Liver (tissue), 9 donors: ENCODE results near the gene CDK1. TPM values are rescaled to one million over a fixed set of nuclear protein-coding genes. Genes with fewer than 3 reads are reported as not detected.

Experiments
- DNase-seq: peaks from one replicate; pipeline ENCODE4 v3.0.0-alpha.2; 2017; ENCODE audit warnings: low spot score
- H3K27ac ChIP-seq, 2 donors: one replicate each; pipeline ENCODE4 v1.7.0; 2013; ENCODE audit warnings: inconsistent platforms in 2 of 2, low read length in 2 of 2, control low read depth in 1 of 2, low read depth in 1 of 2, mild to moderate bottlenecking in 1 of 2
- H3K27me3 ChIP-seq, 4 donors: one replicate each; pipeline versions ENCODE4 v1.6.1 to v1.7.0; 2013; ENCODE audit warnings: low read length in 3 of 4, inconsistent platforms in 1 of 4, mild to moderate bottlenecking in 1 of 4, moderate library complexity in 1 of 4; ENCODE audit not compliant: control insufficient read depth in 4 of 4, insufficient read depth in 4 of 4
- H3K36me3 ChIP-seq, 4 donors: one replicate each; pipeline versions ENCODE4 v1.6.1 to v1.7.0; 2013; ENCODE audit warnings: low read length in 3 of 4, mild to moderate bottlenecking in 3 of 4, low read depth in 1 of 4, moderate library complexity in 1 of 4; ENCODE audit not compliant: control insufficient read depth in 4 of 4, insufficient read depth in 3 of 4
- H3K4me1 ChIP-seq, 4 donors: one replicate each; pipeline versions ENCODE4 v1.6.1 to v1.7.0; 2013; ENCODE audit warnings: low read length in 3 of 4, mild to moderate bottlenecking in 3 of 4, moderate library complexity in 1 of 4; ENCODE audit not compliant: control insufficient read depth in 4 of 4, insufficient read depth in 4 of 4
- H3K4me3 ChIP-seq, 3 donors: one replicate each; pipeline versions ENCODE4 v1.6.1 to v1.7.0; 2013; ENCODE audit warnings: low read length in 3 of 3, control low read depth in 1 of 3, low read depth in 1 of 3, mild to moderate bottlenecking in 1 of 3
- H3K9ac ChIP-seq, 2 donors: one replicate each; pipeline ENCODE4 v1.7.0; 2013; ENCODE audit warnings: low read length in 2 of 2, mild to moderate bottlenecking in 2 of 2, moderate library complexity in 2 of 2, control low read depth in 1 of 2, low read depth in 1 of 2
- H3K9me3 ChIP-seq, 4 donors: one replicate each; pipeline versions ENCODE4 v1.6.1 to v1.7.0; 2013; ENCODE audit warnings: low read length in 3 of 4; ENCODE audit not compliant: control insufficient read depth in 4 of 4
- EGR1 ChIP-seq, 2 donors: IDR thresholded peaks; 2 replicates each; pipeline ENCODE4 v1.6.1; 2016 to 2018; ENCODE audit warnings: antibody characterized with exemption in 2 of 2, low read depth in 2 of 2
- FOXA1 ChIP-seq: IDR thresholded peaks from 2 replicates; pipeline ENCODE4 v1.6.1; 2016; ENCODE audit warnings: antibody characterized with exemption
- FOXA2 ChIP-seq: IDR thresholded peaks from 2 replicates; pipeline ENCODE4 v1.6.1; 2016; ENCODE audit warnings: antibody characterized with exemption
- GABPA ChIP-seq, 2 donors: IDR thresholded peaks in 1 of 2; conservative IDR thresholded peaks in 1 of 2; 2 replicates each; pipeline ENCODE4 v1.6.1; 2016; ENCODE audit warnings: antibody characterized with exemption in 2 of 2, mild to moderate bottlenecking in 1 of 2, moderate library complexity in 1 of 2
- HNF4A ChIP-seq, 2 donors: conservative IDR thresholded peaks; 2 replicates each; pipeline ENCODE4 v1.6.1; 2016; ENCODE audit warnings: antibody characterized with exemption in 2 of 2, mild to moderate bottlenecking in 2 of 2
- HNF4G ChIP-seq: IDR thresholded peaks from 2 replicates; pipeline ENCODE4 v1.6.1; 2016; ENCODE audit warnings: antibody characterized with exemption
- JUND ChIP-seq, 2 donors: IDR thresholded peaks; 2 replicates each; pipeline ENCODE4 v1.6.1; 2016; ENCODE audit warnings: antibody characterized with exemption in 2 of 2
- NR2F2 ChIP-seq: IDR thresholded peaks from 2 replicates; pipeline ENCODE4 v1.6.1; 2016; ENCODE audit warnings: antibody characterized with exemption
- RAD21 ChIP-seq, 2 donors: IDR thresholded peaks; 2 replicates each; pipeline ENCODE4 v1.6.1; 2016; ENCODE audit warnings: antibody characterized with exemption in 2 of 2, mild to moderate bottlenecking in 2 of 2
- RXRA ChIP-seq, 2 donors: IDR thresholded peaks; 2 replicates each; pipeline ENCODE4 v1.6.1; 2017 to 2018; ENCODE audit warnings: antibody characterized with exemption in 2 of 2, mild to moderate bottlenecking in 1 of 2
- SP1 ChIP-seq: IDR thresholded peaks from 2 replicates; pipeline ENCODE4 v1.6.1; 2018; ENCODE audit warnings: antibody characterized with exemption, mild to moderate bottlenecking
- TAF1 ChIP-seq: conservative IDR thresholded peaks from 2 replicates; pipeline ENCODE4 v1.6.1; 2016; ENCODE audit warnings: antibody characterized with exemption, mild to moderate bottlenecking
- YY1 ChIP-seq: IDR thresholded peaks from 2 replicates; pipeline ENCODE4 v1.6.1; 2016; ENCODE audit warnings: antibody characterized with exemption, mild to moderate bottlenecking
- WGBS: extraction: QIAGEN DNeasy Blood & Tissue Kit; methylation state at CpG from one replicate; pipeline ENCODE4 v1.1.7; 2013; 5-methylcytosine and 5-hydroxymethylcytosine counted together
- polyA plus RNA-seq, 2 donors: library from polyadenylated mRNA; stranded (reverse) in 1 of 2; unstranded in 1 of 2; fragments of 200-250 nt in 1 of 2; fragments of >200 nt in 1 of 2; fragmentation: Nextera tagmentation in 1 of 2; extraction: Ambion mirVana in 1 of 2; gene quantifications; one replicate each; pipeline versions ENCODE4 v1.2.1 to v1.2.3, GENCODE V29; 2013 to 2015
- total RNA-seq, 2 donors: library from RNA; depleted of rRNA; stranded (reverse); fragments of >200 nt; gene quantifications; one replicate each; pipeline ENCODE4 v1.2.3, GENCODE V29; 2014
- TF ChIP-seq, protein P1 (sequence below): IDR thresholded peaks from 2 replicates; pipeline ENCODE4 v1.6.1; 2016; ENCODE audit warnings: antibody characterized with exemption
- TF ChIP-seq, protein P2 (sequence below): IDR thresholded peaks from 2 replicates; pipeline ENCODE4 v1.6.1; 2016; ENCODE audit warnings: antibody characterized with exemption, mild to moderate bottlenecking
- TF ChIP-seq, protein P3 (sequence below): fragments of 150-350 bp; IDR thresholded peaks from 2 replicates; pipeline ENCODE4 v1.5.1; 2017; ENCODE audit warnings: improper control_type of control experiment, low read depth, low read length; ENCODE audit not compliant: missing input control
- TF ChIP-seq, protein P4 (sequence below): IDR thresholded peaks from 2 replicates; pipeline ENCODE4 v1.6.1; 2016; ENCODE audit warnings: antibody characterized with exemption
- donor health status: healthy.
- donor health status: healthy.
- donor health status: healthy.
- donor health status: healthy.
- donor health status: healthy.

Gene CDK1
- total and polyA plus RNA-seq, 4 donors, result 0.08 to 73.5 (median 2.6) TPM

DNA sequence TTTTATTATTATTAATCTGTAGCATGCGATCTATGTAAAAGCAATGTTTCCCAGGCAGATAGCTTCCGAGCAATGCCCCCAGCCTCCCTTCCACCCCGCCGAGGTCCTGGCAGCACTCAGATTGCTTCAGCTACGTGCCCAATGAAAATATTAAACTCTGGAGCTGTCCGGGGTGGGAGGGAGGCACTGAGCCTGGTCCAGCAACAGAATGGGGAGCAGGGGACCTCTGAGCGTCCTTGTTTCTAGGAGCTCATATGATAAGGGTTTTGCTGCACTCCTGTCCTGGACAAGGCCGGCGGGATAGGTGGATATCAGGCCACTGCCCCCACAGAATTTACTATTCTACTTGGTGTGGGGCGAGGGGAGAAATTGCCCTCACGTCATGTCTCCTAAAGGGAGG is 44.5 kb upstream of the CDK1 start:
- WGBS, result 76% methylated on average over 11 of the region's 11 CpGs
- Histone ChIP-seq H3K9ac (no peak overlapping the region), H3K27ac (no peak overlapping the region)

DNA sequence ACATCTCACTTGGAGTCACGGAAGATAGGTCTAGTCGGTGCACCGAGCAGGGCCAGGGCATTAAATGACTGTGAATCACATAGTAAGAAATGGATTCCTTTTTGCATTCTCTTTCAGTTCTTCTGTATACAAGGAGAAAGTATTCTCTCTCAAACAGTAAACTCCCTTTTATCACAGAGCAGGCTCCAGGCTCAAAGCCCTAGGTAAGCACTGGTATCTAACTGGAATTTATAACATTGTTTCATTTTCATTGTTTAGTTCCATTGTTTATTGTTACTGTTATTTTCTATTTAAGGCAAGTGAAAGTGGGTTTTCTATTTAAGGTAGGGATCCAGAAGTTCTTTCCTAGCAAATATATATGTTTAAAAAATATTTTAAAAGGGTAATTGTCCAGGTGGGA is 44.1 kb upstream of the CDK1 start:
- Histone ChIP-seq H3K27ac (no peak overlapping the region), H3K9ac (no peak overlapping the region), H3K9me3 (no peaks in the 10 kb centered on the region), H3K4me1 (peaks cover 5 to 17% (median 10%) of the 10 kb centered on the region in 4 donors), H3K4me3 (no peak overlapping the region), H3K36me3 (no peaks in the 10 kb centered on the region), H3K27me3 (peaks cover 0 to 3% (median 0%) of the 10 kb centered on the region in 4 donors)
- TF ChIP-seq SP1 (no peak), HNF4A (conservative IDR thresholded peaks at IDR 0.05) (no peak), FOXA2 (no peak), RXRA (IDR thresholded peaks at IDR 0.05) (no peak), TAF1 (no peak), JUND (IDR thresholded peaks at IDR 0.05) (no peak), YY1 (no peak), EGR1 (IDR thresholded peaks at IDR 0.05; ENCODE audit: low read depth in 2 of 2) (no peak)
- TF ChIP-seq, protein P1, sequence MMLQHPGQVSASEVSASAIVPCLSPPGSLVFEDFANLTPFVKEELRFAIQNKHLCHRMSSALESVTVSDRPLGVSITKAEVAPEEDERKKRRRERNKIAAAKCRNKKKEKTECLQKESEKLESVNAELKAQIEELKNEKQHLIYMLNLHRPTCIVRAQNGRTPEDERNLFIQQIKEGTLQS, result no peak
- TF ChIP-seq, protein P2, sequence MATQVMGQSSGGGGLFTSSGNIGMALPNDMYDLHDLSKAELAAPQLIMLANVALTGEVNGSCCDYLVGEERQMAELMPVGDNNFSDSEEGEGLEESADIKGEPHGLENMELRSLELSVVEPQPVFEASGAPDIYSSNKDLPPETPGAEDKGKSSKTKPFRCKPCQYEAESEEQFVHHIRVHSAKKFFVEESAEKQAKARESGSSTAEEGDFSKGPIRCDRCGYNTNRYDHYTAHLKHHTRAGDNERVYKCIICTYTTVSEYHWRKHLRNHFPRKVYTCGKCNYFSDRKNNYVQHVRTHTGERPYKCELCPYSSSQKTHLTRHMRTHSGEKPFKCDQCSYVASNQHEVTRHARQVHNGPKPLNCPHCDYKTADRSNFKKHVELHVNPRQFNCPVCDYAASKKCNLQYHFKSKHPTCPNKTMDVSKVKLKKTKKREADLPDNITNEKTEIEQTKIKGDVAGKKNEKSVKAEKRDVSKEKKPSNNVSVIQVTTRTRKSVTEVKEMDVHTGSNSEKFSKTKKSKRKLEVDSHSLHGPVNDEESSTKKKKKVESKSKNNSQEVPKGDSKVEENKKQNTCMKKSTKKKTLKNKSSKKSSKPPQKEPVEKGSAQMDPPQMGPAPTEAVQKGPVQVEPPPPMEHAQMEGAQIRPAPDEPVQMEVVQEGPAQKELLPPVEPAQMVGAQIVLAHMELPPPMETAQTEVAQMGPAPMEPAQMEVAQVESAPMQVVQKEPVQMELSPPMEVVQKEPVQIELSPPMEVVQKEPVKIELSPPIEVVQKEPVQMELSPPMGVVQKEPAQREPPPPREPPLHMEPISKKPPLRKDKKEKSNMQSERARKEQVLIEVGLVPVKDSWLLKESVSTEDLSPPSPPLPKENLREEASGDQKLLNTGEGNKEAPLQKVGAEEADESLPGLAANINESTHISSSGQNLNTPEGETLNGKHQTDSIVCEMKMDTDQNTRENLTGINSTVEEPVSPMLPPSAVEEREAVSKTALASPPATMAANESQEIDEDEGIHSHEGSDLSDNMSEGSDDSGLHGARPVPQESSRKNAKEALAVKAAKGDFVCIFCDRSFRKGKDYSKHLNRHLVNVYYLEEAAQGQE, result no peak
- TF ChIP-seq, protein P3, sequence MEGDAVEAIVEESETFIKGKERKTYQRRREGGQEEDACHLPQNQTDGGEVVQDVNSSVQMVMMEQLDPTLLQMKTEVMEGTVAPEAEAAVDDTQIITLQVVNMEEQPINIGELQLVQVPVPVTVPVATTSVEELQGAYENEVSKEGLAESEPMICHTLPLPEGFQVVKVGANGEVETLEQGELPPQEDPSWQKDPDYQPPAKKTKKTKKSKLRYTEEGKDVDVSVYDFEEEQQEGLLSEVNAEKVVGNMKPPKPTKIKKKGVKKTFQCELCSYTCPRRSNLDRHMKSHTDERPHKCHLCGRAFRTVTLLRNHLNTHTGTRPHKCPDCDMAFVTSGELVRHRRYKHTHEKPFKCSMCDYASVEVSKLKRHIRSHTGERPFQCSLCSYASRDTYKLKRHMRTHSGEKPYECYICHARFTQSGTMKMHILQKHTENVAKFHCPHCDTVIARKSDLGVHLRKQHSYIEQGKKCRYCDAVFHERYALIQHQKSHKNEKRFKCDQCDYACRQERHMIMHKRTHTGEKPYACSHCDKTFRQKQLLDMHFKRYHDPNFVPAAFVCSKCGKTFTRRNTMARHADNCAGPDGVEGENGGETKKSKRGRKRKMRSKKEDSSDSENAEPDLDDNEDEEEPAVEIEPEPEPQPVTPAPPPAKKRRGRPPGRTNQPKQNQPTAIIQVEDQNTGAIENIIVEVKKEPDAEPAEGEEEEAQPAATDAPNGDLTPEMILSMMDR, result no peak
- 75% methylated on average over 3 of the region's 3 CpGs for WGBS
- no peak for DNase-seq

More for the DNA sequence above, 44.5 kb upstream of the CDK1 start:
- DNase-seq, result no peak
- peaks cover 0 to 3% (median 0%) of the 10 kb centered on the region in 4 donors for H3K27me3 ChIP-seq
- TF ChIP-seq YY1, result no peak
- TF ChIP-seq RAD21 (IDR thresholded peaks at IDR 0.05), result no peak
- no peak for TF ChIP-seq JUND (IDR thresholded peaks at IDR 0.05)
- no peak for TF ChIP-seq NR2F2
- no peak for TF ChIP-seq RXRA (IDR thresholded peaks at IDR 0.05)
- TF ChIP-seq HNF4G, result no peak
- no peak for TF ChIP-seq FOXA1
- TF ChIP-seq, protein P1, result no peak
- no peak for TF ChIP-seq GABPA (IDR thresholded peaks at IDR 0.05 in 1 of 2, conservative IDR thresholded peaks at IDR 0.05 in 1 of 2)
- TF ChIP-seq, protein P4, sequence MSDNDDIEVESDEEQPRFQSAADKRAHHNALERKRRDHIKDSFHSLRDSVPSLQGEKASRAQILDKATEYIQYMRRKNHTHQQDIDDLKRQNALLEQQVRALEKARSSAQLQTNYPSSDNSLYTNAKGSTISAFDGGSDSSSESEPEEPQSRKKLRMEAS, result no peak
- no peak for TF ChIP-seq HNF4A (conservative IDR thresholded peaks at IDR 0.05)
- TF ChIP-seq TAF1, result no peak
- H3K4me3 ChIP-seq, result no peak overlapping the region
- H3K9me3 ChIP-seq, result no peaks in the 10 kb centered on the region
- H3K4me1 ChIP-seq, result peaks cover 5 to 17% (median 10%) of the 10 kb centered on the region in 4 donors
- no peaks in the 10 kb centered on the region for H3K36me3 ChIP-seq
